NT2/D1 (cell line): Measurements from ENCODE around the gene GALNT14.

Experiments
- SUZ12 ChIP-seq: IDR thresholded peaks from 2 replicates; pipeline ENCODE4 v1.6.1; 2011; ENCODE audit not compliant: insufficient read length, insufficient read depth; ENCODE audit errors: extremely low read depth
- YY1 ChIP-seq: IDR thresholded peaks from 2 replicates; pipeline ENCODE4 v1.6.1; 2011; ENCODE audit not compliant: insufficient read length, insufficient read depth
- ZNF274 ChIP-seq: IDR thresholded peaks from 2 replicates; pipeline ENCODE4 v1.6.1; 2011; ENCODE audit warnings: mild to moderate bottlenecking, low read depth, low read length

- no peak for TF ChIP-seq SUZ12
- no peak for TF ChIP-seq ZNF274
- TF ChIP-seq YY1 = no peak
Observed at GRCh38 chr2:31129375-31130171, 8.7 kb downstream of the GALNT14 start.
